ENCODE measurements around the gene TSPAN19.
"Not testable (repeated sequence)": the region's sequence is repeated elsewhere in the genome, so short reads cannot be mapped to it uniquely, and the experiment has no call there.

Gene TSPAN19

GRCh38 chr12:85036234-85036707, at the start of gene TSPAN19, which contains the start of gene LRRIQ1:
TSS of gene TSPAN19 (minus strand) at chr12:85036277. CDS start at chr12:85029946, 6,331 bp downstream.
TSS of gene LRRIQ1 (plus strand) at chr12:85036351. CDS start at chr12:85038177, 1,826 bp downstream.
- no peak for DNase-seq

- DNase-seq: no peak
These were observed 49.0 kb upstream of the TSPAN19 start for GRCh38 chr12:85085066-85085465.

- DNase-seq: no peak
These were observed 40.8 kb upstream of the TSPAN19 start for GRCh38 chr12:85076688-85077430.

GRCh38 chr12:85072826-85073225, 36.7 kb upstream of the TSPAN19 start:
- DNase-seq: no peak

GRCh38 chr12:85065837-85066482, 29.9 kb upstream of the TSPAN19 start:
- no peak for DNase-seq

- DNase-seq: no peak
These were observed 24.8 kb upstream of the TSPAN19 start for GRCh38 chr12:85060916-85061315.

- no peak for DNase-seq
These were observed 23.5 kb upstream of the TSPAN19 start for GRCh38 chr12:85059594-85059993.

GRCh38 chr12:85058339-85058738, 22.3 kb upstream of the TSPAN19 start:
- no peak for DNase-seq

GRCh38 chr12:85057370-85057963, 21.4 kb upstream of the TSPAN19 start:
- no peak for DNase-seq

GRCh38 chr12:85043829-85044228, 7.8 kb upstream of the TSPAN19 start:
- DNase-seq: no peak

- DNase-seq: no peak
These were observed 5.3 kb upstream of the TSPAN19 start for GRCh38 chr12:85041395-85041794.

- no peak for DNase-seq
These were observed 656 bp upstream of the TSPAN19 start for GRCh38 chr12:85036733-85037132.

- no peak for DNase-seq
These were observed 6.6 kb downstream of the TSPAN19 start for GRCh38 chr12:85029456-85029855.

GRCh38 chr12:85018098-85018497, 18.0 kb downstream of the TSPAN19 start:
- no peak for DNase-seq

GRCh38 chr12:85017618-85018017, 18.5 kb downstream of the TSPAN19 start:
- DNase-seq: no peak

GRCh38 chr12:85017133-85017532, 18.9 kb downstream of the TSPAN19 start:
- DNase-seq: no peak

- DNase-seq: no peak
These were observed 19.7 kb downstream of the TSPAN19 start for GRCh38 chr12:85016413-85016812.

GRCh38 chr12:85007836-85008235, 28.2 kb downstream of the TSPAN19 start:
- no peak for DNase-seq

GRCh38 chr12:85006206-85006605, 29.9 kb downstream of the TSPAN19 start:
- DNase-seq: no peak

GRCh38 chr12:85005615-85006014, 30.5 kb downstream of the TSPAN19 start:
- no peak for DNase-seq

GRCh38 chr12:85005047-85005446, 31.0 kb downstream of the TSPAN19 start:
- DNase-seq: not testable (repeated sequence)

GRCh38 chr12:85004204-85004603, 31.9 kb downstream of the TSPAN19 start:
- DNase-seq: no peak

- no peak for DNase-seq
These were observed 33.2 kb downstream of the TSPAN19 start for GRCh38 chr12:85002778-85003296.

- DNase-seq: no peak
These were observed 35.3 kb downstream of the TSPAN19 start for GRCh38 chr12:85000729-85001128.
